SJCRH30 (cell line): Measurements from ENCODE around the gene NME4. TPM values are rescaled to one million over a fixed set of nuclear protein-coding genes. Genes with fewer than 3 reads are reported as not detected.
A peak's percentile ranks its signal among the peaks of the same experiment; 100 is the strongest.
"Not testable (repeated sequence)": the region's sequence is repeated elsewhere in the genome, so short reads cannot be mapped to it uniquely, and the experiment has no call there.

Experiments
- DNase-seq, 2 experiments: peaks; one replicate each; pipeline ENCODE4 v3.0.0-alpha.2; 2015 to 2020
- H3K27ac ChIP-seq: fragments of 250-450 bp; sonication (Bioruptor Pico); 2 replicates; pipeline ENCODE4 v1.5.1; 2020; ENCODE audit warnings: mild to moderate bottlenecking, moderate library complexity
- H3K27me3 ChIP-seq: fragments of 250-450 bp; sonication (Bioruptor Pico); 2 replicates; pipeline ENCODE4 v1.5.1; 2020; ENCODE audit warnings: mild to moderate bottlenecking, moderate library complexity
- H3K36me3 ChIP-seq: fragments of 250-450 bp; sonication (Bioruptor Pico); 2 replicates; pipeline ENCODE4 v1.5.1; 2020; ENCODE audit warnings: mild to moderate bottlenecking, moderate library complexity
- H3K4me1 ChIP-seq: fragments of 250-450 bp; sonication (Bioruptor Pico); 2 replicates; pipeline ENCODE4 v1.5.1; 2020; ENCODE audit warnings: mild to moderate bottlenecking, moderate library complexity
- H3K4me3 ChIP-seq: fragments of 250-450 bp; sonication (Bioruptor Pico); 2 replicates; pipeline ENCODE4 v1.5.1; 2020; ENCODE audit warnings: mild to moderate bottlenecking, moderate library complexity
- H3K9me3 ChIP-seq: fragments of 250-450 bp; sonication (Bioruptor Pico); replicated peaks from 2 replicates; pipeline ENCODE4 v1.5.1; 2020; ENCODE audit warnings: mild to moderate bottlenecking, moderate library complexity
- total RNA-seq: library from RNA; depleted of rRNA; stranded (reverse); fragments of >200 nt; shearing (Covaris generic); gene quantifications from 2 replicates; pipeline ENCODE4 v1.2.3, GENCODE V29; 2014

The NME4 gene
- total RNA-seq, 1 experiment from 2014 or later: 140 TPM

DNA sequence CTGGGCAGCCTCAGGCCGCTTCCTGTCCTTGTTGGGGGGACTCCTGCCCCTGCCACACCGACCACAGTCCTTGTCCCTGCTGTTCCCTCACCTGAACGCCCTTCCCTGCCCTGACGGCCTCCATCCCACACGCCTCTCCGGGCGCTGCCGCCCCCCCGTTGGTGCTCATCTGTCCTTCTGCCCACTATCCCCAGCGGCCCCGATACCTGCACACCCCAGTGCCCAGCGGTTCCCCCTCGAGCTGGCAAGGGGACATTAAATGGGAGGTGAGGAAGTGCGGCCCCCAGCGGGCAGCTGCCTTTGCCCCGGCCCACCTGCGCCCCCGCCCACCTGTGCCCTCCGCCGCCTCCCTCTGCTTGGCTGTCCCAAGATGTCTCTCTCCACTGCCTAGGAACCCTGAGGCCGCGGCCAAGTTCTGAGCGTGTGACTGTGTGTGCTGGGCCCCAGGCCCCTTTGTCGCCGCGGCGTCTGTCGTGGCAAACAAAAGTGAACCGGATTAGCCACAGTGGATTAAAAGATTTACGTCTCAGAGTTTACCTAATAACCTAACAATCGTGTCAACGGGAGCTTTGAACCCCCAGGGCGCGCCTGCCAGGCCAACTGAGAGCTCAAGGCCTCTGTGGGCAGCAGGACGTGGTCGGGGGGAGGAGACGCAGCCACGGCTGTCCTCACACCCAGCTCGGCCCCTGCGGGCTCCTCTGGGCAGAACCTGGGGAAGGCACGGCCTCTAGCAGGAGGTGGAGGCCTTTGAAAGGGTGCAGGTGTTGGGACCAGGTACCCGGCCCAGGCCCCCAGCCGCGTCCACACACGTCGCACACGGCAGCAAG, 36.9 kb upstream of the NME4 start:
- Histone ChIP-seq H3K9me3 (no peaks in the 10 kb centered on the region), H3K27ac (no peak overlapping the region), H3K36me3 (no peaks in the 10 kb centered on the region), H3K4me3 (no peak overlapping the region), H3K4me1 (peaks cover 17% of the 10 kb centered on the region), H3K27me3 (no peaks in the 10 kb centered on the region)
- peak; percentile 65 to 75 for DNase-seq

DNA sequence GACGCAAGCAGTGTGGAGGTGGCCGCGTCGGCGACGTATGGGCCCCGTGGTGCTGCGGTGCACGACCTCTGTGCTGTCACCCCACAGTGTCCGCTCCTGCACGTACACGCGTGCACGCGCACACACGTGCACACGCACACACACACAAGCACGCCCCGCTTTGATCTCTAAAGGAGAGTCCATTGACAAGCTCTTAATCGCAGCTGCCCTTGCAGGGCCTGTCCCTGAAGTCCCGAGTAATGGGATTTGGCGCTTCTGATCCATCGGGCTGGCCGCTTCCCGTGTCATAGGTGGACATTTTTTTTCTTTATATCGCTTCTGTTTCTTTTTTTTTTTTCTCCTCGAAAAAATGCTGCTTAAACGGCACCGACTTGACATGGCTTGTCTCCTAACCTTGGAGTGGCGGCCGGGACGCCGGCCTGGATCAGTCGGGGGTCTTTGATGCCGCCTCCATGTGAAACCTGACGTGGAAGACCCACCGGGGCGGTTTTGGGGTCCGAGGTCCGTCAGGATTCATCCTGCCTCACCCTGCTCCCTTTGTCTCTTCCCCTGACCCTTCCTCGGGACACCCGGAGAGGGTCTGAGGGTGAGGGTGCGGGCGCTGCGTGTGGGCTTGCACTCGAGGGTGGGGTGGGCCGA, 36.2 kb upstream of the NME4 start:
- Histone ChIP-seq H3K4me1 (peaks cover 17% of the 10 kb centered on the region), H3K4me3 (no peak overlapping the region), H3K27ac (no peak overlapping the region), H3K27me3 (no peaks in the 10 kb centered on the region), H3K36me3 (no peaks in the 10 kb centered on the region), H3K9me3 (no peaks in the 10 kb centered on the region)
- DNase-seq: no peak

- H3K4me3 ChIP-seq: no peak overlapping the region
- no peaks in the 10 kb centered on the region for H3K27me3 ChIP-seq
- H3K36me3 ChIP-seq: no peaks in the 10 kb centered on the region
- H3K4me1 ChIP-seq: peaks cover 17% of the 10 kb centered on the region
- no peak for DNase-seq
- no peak overlapping the region for H3K27ac ChIP-seq
- H3K9me3 ChIP-seq: no peaks in the 10 kb centered on the region
These were observed 35.6 kb upstream of the NME4 start for GRCh38 chr16:361341-361871.

GRCh38 chr16:361872-362701, 34.9 kb upstream of the NME4 start:
- H3K36me3 ChIP-seq: no peaks in the 10 kb centered on the region
- no peak overlapping the region for H3K4me3 ChIP-seq
- H3K27ac ChIP-seq: no peak overlapping the region
- no peaks in the 10 kb centered on the region for H3K9me3 ChIP-seq
- peaks cover 17% of the 10 kb centered on the region for H3K4me1 ChIP-seq
- H3K27me3 ChIP-seq: no peaks in the 10 kb centered on the region
- peak; percentile 60 to 67 for DNase-seq

GRCh38 chr16:362702-362999, 34.3 kb upstream of the NME4 start:
- not testable (repeated sequence) for DNase-seq, H3K36me3 ChIP-seq, H3K27ac ChIP-seq, H3K4me3 ChIP-seq, H3K9me3 ChIP-seq, H3K27me3 ChIP-seq
- H3K4me1 ChIP-seq: peaks cover 17% of the 10 kb centered on the region

- 0 out of 2 replicates have a peak, but pooled peaks cover 5% of the 10 kb centered on the region for H3K36me3 ChIP-seq
- H3K9me3 ChIP-seq: no peaks in the 10 kb centered on the region
- H3K27me3 ChIP-seq: no peaks in the 10 kb centered on the region
- H3K4me1 ChIP-seq: peaks cover 17% of the 10 kb centered on the region
- no peak overlapping the region for H3K27ac ChIP-seq
- no peak overlapping the region for H3K4me3 ChIP-seq
- DNase-seq: no peak
These were observed 33.8 kb upstream of the NME4 start for GRCh38 chr16:363110-363765.

DNA sequence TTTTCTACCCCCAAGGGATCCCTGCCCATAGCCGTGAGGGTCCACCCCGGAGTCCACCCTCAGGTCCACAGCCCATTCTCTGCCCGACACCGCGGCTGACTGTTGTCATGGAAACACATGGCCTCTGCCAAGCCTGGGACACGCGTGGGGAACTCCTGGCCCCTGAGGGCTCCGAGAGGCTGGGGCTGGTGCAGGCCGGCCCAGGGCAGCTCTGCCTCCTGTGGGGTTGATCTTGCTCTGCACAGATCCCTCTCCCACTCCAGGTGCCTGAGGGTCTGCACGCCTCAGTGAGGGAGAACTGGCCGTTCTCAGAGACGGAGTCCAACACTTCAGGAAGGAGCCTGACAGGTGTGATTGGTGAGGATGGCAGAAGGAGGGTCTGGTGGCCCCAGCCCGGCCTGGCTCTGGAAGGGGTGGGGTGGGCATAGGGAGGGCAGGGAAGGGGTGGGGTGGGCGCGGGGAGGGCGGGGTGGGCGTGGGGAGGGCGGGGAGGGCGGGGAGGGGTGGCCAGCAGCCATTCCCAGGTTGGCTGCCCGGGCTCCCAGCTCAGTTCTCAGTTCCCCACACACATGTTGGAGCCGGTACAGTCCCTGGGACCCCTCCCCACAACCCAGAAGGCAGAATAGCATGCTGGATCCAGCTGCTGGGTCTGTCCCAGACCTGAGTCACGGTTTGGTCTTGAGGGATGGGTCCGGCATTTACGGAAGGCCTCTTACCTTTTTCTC, 33.1 kb upstream of the NME4 start:
- Histone ChIP-seq H3K4me1 (peaks cover 17% of the 10 kb centered on the region), H3K36me3 (0 out of 2 replicates have a peak, but pooled peaks cover 5% of the 10 kb centered on the region), H3K9me3 (no peaks in the 10 kb centered on the region), H3K27ac (no peak overlapping the region), H3K27me3 (no peaks in the 10 kb centered on the region), H3K4me3 (no peak overlapping the region)
- no peak for DNase-seq

- no peaks in the 10 kb centered on the region for H3K9me3 ChIP-seq
- DNase-seq: no peak
These were observed 32.2 kb upstream of the NME4 start for GRCh38 chr16:364595-365491.

DNA sequence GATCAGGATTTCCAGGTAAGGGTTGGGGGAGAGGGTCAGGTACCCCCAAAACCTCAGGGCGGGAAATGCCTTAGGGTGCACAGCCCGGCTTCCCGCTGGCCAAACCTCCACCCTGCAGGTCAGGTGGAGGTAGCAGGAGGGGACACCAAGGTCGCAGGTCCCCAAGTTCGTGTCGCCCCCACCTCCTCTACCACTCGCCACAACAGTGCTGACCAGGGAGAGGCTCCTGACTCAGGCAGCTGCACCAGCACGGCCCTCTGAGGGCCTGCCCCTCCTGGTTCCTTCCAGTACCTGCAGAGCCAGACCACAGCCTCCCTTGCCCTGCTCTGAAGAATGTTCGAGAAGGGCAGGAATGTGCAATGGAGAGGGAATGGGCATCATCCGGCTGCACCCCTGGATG, 30.5 kb upstream of the NME4 start:
- peaks cover 9% of the 10 kb centered on the region for H3K4me1 ChIP-seq
- no peaks in the 10 kb centered on the region for H3K27me3 ChIP-seq
- H3K9me3 ChIP-seq: no peaks in the 10 kb centered on the region
- DNase-seq: no peak
- H3K4me3 ChIP-seq: no peak overlapping the region
- 0 out of 2 replicates have a peak, but pooled peaks cover 5% of the 10 kb centered on the region for H3K36me3 ChIP-seq
- H3K27ac ChIP-seq: no peak overlapping the region

More at GRCh38 chr16:364595-365491, 32.2 kb upstream of the NME4 start:
- Histone ChIP-seq H3K27ac (no peak overlapping the region), H3K27me3 (no peaks in the 10 kb centered on the region), H3K4me1 (peaks cover 8% of the 10 kb centered on the region), H3K4me3 (no peak overlapping the region), H3K36me3 (0 out of 2 replicates have a peak, but pooled peaks cover 5% of the 10 kb centered on the region)

- Histone ChIP-seq H3K4me3 (no peak overlapping the region), H3K36me3 (0 out of 2 replicates have a peak, but pooled peaks cover 5% of the 10 kb centered on the region), H3K27ac (no peak overlapping the region), H3K9me3 (no peaks in the 10 kb centered on the region), H3K27me3 (no peaks in the 10 kb centered on the region), H3K4me1 (peaks cover 10% of the 10 kb centered on the region)
- DNase-seq: no peak
These were observed 29.6 kb upstream of the NME4 start for GRCh38 chr16:367333-367903.

GRCh38 chr16:368388-369158, 28.4 kb upstream of the NME4 start:
- no peak overlapping the region for H3K27ac ChIP-seq
- H3K36me3 ChIP-seq: 0 out of 2 replicates have a peak, but pooled peaks cover 5% of the 10 kb centered on the region
- no peak for DNase-seq
- H3K4me3 ChIP-seq: no peak overlapping the region
- no peaks in the 10 kb centered on the region for H3K9me3 ChIP-seq
- H3K4me1 ChIP-seq: peaks cover 10% of the 10 kb centered on the region
- no peaks in the 10 kb centered on the region for H3K27me3 ChIP-seq

- Histone ChIP-seq H3K27ac (no peak overlapping the region), H3K27me3 (no peaks in the 10 kb centered on the region), H3K36me3 (0 out of 2 replicates have a peak, but pooled peaks cover 5% of the 10 kb centered on the region), H3K9me3 (no peaks in the 10 kb centered on the region), H3K4me1 (peaks cover 10% of the 10 kb centered on the region), H3K4me3 (no peak overlapping the region)
- DNase-seq: no peak
These were observed 27.6 kb upstream of the NME4 start for GRCh38 chr16:369275-369865.
